ENCODE measurements around the gene SOAT1.

Gene SOAT1

GRCh38 chr1:179293340-179294327 is at the start of gene SOAT1 (continued):
- peak; percentile 81 for TF ChIP-seq ZBTB17 (tag by site-specific recombination; IDR thresholded peaks at IDR 0.05)
- peak; percentile 34 for TF ChIP-seq ZNF610 (tag by site-specific recombination; IDR thresholded peaks at IDR 0.05; ENCODE audit: borderline replicate concordance)
- TF ChIP-seq ZNF423 (tag by site-specific recombination; IDR thresholded peaks at IDR 0.05): no peak
- no peak for TF ChIP-seq RBAK (tag by site-specific recombination; IDR thresholded peaks at IDR 0.05)
- no peak for TF ChIP-seq ZNF560 (tag by site-specific recombination; IDR thresholded peaks at IDR 0.05; ENCODE audit: borderline replicate concordance)
- peak; percentile 80 for TF ChIP-seq ZBTB44 (tag by site-specific recombination; IDR thresholded peaks at IDR 0.05)
- peak; percentile 92 for TF ChIP-seq ZBTB48 (tag by site-specific recombination; IDR thresholded peaks at IDR 0.05)
- TF ChIP-seq BCL11B (tag by site-specific recombination; IDR thresholded peaks at IDR 0.05; ENCODE audit: low read depth): no peak
- TF ChIP-seq REPIN1 (tag by site-specific recombination; IDR thresholded peaks at IDR 0.05; ENCODE audit: low read depth): peak; percentile 41; the same call in 1 of the 2 replicates
- TF ChIP-seq PRDM4 (tag by site-specific recombination; IDR thresholded peaks at IDR 0.05): 0 out of 2 replicates have a peak, but pooled peaks have one; percentile 21
- peak; percentile 98 for TF ChIP-seq HIC1 (tag by site-specific recombination; IDR thresholded peaks at IDR 0.05)
- TF ChIP-seq ZBTB26 (tag by site-specific recombination; optimal IDR thresholded peaks at IDR 0.05): peak; percentile 95
- no peak for TF ChIP-seq ELK4 (IDR thresholded peaks at IDR 0.05; ENCODE audit: borderline replicate concordance, low read depth, low read length)
- TF ChIP-seq ZNF623 (tag by site-specific recombination; IDR thresholded peaks at IDR 0.05): no peak
- TF ChIP-seq ZNF157 (tag by site-specific recombination; IDR thresholded peaks at IDR 0.05): no peak
- no peak; the same call in 1 of the 2 replicates for TF ChIP-seq ZBTB6 (tag by site-specific recombination; IDR thresholded peaks at IDR 0.05)
- TF ChIP-seq MZF1 (tag by site-specific recombination; IDR thresholded peaks at IDR 0.05; ENCODE audit: borderline replicate concordance): 0 out of 2 replicates have a peak, but pooled peaks have one; percentile 80
- TF ChIP-seq ZNF624 (tag by site-specific recombination; IDR thresholded peaks at IDR 0.05): no peak
- TF ChIP-seq ZNF24 (tag by site-specific recombination; IDR thresholded peaks at IDR 0.05): no peak; the same call in 1 of the 2 replicates
- peak; percentile 84 for TF ChIP-seq KLF17 (tag by site-specific recombination; IDR thresholded peaks at IDR 0.05)
- no peak for TF ChIP-seq ZNF280D (tag by site-specific recombination; IDR thresholded peaks at IDR 0.05)

All from HEK293 (cell line).